SH-SY5Y (cell line): ENCODE results near the gene NAALADL2.
A peak's percentile ranks its signal among the peaks of the same experiment; 100 is the strongest.

Experiments
- GATA2 ChIP-seq: IDR thresholded peaks from 2 replicates; pipeline ENCODE4 v1.6.1; 2011; ENCODE audit warnings: mild to moderate bottlenecking, low read depth, low read length
- GATA3 ChIP-seq: IDR thresholded peaks from 2 replicates; pipeline ENCODE4 v1.6.1; 2011; ENCODE audit warnings: low read depth, mild to moderate bottlenecking, low read length, moderate library complexity

The NAALADL2 gene

DNA sequence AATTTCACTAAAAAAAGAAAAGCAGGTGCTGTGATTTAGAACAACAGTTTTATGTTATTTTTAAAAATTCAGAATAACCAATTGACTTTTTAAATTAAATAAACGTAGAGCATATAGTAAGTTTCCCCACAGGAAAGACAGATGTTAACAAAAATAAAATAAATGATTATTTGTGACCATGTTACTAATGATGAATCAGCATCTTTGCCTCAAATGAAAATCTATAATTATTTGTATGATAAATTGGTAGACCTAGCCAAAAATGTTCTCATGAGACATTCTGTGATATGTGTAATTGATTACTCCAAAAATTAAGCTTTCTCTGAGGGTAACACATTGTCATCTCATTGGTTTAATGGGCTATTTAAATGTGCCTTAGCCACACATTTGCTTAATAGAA lies 948.0 kb downstream of the NAALADL2 start:
- no peak for TF ChIP-seq GATA3
- TF ChIP-seq GATA2, result no peak

DNA sequence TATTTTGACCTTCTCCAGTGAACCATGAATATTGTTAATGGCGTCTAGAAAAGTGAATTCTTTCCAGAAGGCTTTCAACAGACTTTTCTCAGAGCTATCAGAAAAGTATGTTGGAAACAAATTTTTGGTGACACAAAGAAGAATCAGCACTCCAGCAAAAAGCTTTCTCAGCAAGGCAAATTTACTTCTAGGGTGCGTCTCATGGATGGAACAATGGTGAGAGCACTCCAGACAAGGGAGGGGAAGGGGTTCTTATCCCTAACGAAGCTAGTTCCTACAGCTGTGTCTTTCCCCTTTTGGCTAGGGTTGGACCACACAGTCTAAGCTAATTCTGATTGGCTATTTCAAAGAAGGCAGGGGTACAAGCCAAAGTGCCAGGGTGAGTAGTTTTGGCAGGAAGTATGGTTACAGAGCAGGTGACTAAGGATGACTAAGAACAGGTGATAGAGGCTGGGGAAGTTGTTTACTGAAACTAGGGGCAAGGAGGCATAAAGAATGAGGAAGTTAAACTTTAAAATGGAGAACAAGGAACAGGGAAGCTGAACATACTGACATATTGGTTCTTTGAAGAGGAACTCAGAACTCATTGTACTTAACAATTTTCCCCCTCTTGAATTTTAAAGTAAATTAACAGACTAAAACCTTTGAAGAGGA lies 959.8 kb downstream of the NAALADL2 start:
- TF ChIP-seq GATA3 (no peak), GATA2 (no peak)

DNA sequence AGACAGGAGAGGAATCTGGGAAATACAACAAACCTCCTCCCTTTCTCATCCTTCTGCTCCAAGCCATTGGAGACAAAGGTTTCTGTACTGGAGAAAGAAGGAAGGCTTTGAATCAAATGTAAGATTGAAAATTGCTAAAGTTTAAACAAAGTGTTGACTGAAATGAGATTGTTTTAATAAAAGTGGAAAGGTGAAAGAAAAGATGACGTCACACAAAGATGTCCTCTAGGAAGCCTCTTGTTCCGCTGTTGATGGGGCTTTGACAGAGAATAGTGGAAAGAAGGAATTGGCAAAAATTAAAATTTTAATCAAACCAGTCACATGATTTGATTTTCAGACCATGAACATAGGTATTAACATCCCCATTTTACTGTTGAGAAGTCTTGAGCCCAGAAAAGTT lies 967.6 kb downstream of the NAALADL2 start:
- TF ChIP-seq GATA2, result no peak
- TF ChIP-seq GATA3, result no peak

DNA sequence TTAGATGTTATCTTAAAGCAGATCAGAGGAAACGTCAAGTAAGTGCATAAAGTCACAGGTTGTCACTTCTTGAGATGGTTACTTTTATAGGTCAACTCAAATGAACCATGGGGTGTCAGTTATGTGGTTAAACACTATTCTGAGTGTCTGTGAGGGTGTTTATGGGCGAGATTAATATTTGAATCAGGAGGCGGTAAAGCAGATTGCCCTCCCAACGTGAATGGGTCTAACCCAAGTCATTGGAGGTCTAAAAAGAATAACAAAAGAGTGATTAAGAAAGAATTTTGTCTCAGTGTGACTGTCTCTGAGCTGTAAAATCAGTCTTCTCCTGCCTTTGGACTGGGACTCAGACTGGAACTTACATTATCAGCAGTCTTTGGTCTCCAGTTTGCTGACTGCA lies 977.5 kb downstream of the NAALADL2 start:
- TF ChIP-seq GATA2 (no peak), GATA3 (no peak)

DNA sequence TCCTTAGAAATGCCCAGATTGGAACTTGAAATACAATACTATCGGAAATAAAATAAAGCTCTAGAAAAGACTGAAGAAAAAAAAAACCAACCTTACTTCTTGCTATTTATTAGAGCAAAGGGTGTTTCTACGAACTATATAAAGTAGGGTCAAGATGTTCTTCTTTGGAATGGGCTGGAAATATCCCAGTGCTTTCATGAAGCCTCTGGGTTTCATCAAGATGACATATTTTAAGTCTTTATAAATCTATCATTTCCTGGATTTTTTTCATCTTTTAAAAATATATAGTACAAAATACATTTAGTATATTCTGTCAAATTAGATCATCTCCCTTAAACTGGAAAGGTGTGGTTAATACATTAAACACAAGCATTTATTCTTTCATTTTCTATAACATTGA lies 978.8 kb downstream of the NAALADL2 start:
- TF ChIP-seq GATA3, result no peak
- no peak for TF ChIP-seq GATA2

DNA sequence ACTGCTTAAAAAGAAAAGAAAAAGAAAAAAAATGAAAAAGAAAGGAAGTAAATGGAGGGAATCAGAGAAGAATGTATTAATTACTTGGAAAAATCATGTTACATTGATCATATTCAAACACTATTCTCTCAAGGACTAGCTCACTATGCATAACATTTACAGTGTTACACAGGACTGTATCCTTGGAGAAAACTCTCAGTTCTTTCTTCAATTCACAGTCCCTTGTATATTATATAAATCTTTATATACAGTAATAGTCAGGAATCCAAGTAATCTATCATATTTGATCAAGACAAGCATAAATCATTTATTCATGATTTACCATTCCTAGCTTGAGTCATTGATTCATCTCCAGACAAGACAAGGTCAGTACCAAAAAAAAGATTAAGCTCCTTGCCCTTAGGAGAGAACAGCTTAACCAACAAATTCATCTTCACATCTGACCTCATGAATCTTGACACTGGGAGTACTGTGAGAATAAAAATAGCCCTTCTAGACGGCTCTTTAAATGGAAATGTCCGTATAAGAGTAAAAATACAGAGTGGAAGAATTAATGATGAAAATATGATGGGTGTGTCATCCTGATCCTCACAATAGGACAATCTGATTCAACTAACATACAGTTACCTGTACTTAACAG lies 980.4 kb downstream of the NAALADL2 start:
- TF ChIP-seq GATA3 (no peak), GATA2 (no peak)

DNA sequence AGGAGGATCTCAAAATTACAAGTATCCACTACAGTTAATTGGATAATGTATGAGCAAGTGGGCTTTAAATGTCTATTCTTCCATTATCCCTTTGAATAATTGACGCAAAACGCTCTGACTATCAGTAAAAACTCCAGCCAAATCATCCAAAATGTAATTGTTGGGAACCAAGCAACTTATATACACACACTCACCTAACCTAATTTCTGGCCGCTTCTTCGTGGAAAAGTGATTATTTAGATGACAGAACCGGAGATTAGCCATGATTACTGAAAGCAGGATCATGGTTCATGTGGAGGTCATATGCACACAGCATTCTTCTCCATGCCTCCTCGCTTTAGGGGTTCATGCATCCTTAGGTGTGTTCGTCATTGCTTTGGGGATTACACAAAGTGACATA lies 992.4 kb downstream of the NAALADL2 start:
- TF ChIP-seq GATA3 (no peak), GATA2 (peak; percentile 75)

DNA sequence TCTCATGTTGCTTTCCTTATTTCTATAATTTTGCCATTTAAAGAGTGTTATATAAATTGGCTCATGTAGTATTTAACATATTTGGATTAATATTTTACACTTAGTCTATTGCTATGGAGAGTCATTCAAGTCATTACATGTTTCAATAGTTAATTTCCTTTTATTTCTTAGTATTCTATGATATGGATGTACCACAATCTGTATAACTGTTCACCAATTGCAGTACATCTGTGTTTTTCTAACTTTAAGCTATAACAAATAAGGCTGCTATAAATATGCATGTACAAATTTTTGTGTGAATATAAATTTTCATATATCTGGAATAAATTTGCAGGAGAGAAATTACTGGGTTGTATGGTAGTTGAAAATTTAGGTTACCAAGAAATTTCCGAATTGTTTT lies 993.4 kb downstream of the NAALADL2 start:
- TF ChIP-seq GATA3, result no peak
- no peak for TF ChIP-seq GATA2

DNA sequence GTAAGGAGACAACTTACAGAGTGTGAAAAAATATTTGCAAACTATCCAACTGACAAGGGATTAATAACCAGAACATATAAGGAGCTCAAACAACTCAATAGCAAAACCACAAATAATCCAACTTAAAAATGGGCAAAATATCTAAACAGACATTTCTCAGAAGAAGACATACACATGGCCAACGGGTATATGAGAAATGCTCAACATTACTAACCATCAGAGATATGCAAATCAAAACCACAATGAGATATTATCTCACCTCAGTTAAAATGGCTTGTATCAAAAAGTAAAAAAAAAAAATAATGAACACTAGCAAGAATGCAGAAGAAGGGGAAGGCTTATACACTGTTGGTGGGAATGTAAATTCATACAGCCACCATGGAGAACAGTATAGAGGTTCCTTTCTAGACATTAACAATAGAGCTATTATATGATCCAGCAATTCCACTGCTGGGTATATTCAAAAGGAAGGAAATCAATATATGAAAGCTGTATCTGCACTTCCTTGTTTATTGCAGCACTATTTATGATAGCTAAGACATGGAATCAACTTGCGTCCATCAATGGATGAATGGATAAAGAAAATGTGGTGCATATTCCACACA lies 998.6 kb downstream of the NAALADL2 start:
- no peak for TF ChIP-seq GATA2
